Activated gamma-delta T cell treated with anti-CD3 and anti-CD28 coated beads, Interleukin-2, amount 50 U/mL, for 16 hours (primary cell): ENCODE results near the gene CEACAM7.
"Not testable (repeated sequence)": the region's sequence is repeated elsewhere in the genome, so short reads cannot be mapped to it uniquely, and the experiment has no call there.

Source experiments
- DNase-seq: peaks from one replicate; pipeline ENCODE4 v3.0.0-alpha.2; 2020; ENCODE audit warnings: low read depth

The CEACAM7 gene

DNA sequence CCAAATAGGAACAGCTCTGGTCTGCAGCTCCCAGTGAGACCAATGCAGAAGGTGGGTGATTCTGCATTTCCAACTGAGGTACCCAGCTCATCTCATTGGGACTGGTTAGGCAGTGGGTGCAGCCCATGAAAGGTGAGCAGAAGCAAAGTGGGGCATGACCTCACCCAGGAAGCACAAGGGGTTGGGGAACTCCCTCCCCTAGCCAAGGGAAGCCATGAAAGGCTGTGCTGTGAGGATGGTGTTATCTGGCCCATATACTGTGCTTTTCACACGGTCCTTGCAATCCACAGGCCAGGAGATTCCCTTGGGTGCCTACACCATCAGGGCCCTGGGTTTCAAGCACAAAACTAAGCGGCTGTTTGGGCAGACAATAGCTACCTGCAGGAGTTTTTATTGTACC, 31.3 kb downstream of the CEACAM7 start:
- not testable (repeated sequence) for DNase-seq

DNA sequence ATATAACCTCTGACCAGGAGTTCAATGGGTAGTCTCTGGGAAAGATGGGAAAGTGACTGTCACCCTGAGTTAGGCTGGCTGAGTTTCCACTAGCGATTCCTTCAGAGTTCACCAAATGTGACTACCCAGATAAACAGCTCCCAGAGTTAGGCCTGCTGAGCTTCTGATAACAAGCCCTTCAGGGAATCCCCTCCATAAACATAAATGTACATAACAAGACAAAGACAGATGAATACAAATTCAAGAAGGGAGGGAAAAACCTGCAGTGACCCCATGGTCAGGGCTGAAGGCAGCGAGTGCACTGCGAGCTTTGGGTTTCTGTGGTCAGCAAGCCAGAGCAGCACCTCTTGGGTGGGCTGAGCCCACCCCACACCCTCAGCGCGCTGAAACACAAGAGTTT, 35.8 kb downstream of the CEACAM7 start:
- DNase-seq = no peak

DNA sequence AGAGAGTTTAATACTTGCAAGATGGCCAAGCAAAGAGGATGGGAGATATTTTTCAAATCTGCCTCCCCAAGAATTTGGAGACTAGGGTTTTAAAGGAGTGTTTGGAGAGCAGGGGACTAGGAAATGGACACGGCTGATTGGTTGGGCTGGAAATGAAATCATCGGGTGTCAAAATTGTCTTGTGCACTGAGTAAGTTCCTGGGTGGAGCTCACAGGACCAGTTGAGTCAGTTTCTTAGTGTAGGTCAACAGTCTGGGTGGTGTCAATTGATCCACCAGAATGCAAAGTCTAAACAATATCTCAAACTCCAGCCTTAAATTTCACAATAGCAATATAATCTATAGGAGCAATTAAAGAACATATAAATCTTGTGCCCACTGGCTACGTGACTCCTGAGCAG, 38.2 kb downstream of the CEACAM7 start:
- DNase-seq = no peak

DNA sequence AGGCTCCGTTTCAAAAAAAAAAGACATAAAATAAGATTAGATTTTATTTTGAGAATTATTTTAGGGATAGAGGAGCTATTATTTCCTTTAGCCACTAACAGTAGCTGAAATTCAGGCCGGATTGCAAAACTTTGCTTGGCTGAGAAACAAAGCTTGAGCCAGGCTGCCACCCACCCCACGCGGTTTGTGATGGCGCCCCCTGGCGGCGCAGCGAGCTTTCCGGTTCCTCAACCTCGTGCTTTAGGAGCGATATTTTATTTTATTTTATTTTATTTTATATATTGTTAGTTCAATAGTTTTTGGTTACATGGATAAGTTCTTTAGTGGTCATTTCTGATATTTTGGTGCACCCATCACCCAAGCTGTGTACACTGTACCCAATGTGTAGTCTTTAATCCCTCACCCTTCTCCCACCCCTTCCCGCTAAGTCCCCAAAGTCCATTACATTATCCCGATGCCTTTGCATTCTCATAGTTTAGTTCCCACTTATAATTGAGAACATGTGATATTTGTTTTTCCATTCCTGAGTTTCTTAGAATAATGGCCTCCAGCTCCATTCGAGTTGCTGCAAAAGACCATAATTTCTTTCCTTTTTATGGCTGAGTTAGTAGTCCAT, 41.4 kb downstream of the CEACAM7 start:
- DNase-seq = peak; percentile 18

DNA sequence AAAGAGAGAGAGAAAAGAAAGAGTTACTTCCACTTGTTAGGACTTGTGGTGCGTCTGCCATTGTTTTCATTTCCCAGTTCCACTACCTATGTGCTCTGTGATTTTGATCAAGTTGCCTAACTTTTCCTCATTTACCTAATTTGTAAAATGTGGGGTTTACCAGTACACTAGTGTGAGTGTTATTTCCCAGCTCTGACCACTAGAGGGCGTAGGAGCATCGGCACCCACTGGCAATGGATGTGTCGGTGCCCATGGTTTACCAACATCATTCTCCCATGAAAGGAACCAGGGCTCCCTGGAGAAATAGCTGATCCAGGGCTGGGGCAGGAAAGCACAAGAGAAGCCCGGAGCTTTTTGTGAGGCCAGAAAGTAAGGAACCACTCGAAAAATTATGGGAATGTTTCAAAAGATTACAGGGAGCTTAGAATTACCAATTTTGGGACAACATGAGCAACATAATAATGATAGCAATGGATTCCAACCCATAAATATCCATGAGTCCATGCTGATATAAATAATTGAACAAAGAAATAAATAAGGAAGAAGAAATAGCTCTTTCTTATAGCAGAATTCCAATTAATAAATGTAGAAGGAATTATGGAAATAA, 46.1 kb downstream of the CEACAM7 start:
- DNase-seq = peak; percentile 65

DNA sequence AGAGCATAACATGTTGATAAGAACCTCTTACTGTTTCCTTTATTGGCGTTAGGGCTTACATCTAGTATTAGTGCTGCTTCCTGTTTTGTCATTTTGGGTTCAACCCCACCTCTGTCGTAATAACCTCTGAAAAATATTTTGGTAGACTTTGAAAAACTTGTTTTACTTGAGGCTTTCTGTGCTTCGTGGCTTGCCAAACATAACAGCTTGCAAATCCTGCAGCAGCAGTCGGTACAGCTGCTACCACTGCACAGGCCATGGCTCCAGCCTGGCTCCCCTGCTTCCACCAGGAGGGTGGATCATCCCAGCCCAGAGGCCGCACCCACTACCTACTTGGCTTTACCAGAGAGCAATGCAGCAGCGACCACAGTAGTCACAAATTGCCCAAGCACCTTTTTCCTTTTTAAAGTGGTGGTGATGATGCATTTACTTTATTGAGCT, 49.4 kb downstream of the CEACAM7 start:
- no peak for DNase-seq

DNA sequence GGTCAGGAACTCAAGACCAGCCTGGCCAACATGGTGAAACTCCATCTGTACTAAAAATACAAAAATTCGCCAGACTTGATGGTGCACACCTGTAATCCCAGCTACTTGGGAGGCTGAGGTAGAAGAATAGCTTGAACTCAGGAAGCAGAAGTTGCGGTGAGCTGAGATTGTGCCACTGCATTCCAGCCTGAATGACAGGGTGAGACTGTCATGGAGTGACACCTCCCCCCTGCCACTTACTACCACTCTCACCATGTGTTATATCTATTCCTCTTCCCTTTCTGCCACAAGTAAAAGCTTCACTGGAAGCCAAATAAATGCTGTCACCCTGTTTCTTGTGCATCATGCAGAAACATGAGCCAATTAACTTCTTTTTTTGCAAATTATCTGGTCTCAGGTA, 50.6 kb downstream of the CEACAM7 start:
- DNase-seq = no peak

DNA sequence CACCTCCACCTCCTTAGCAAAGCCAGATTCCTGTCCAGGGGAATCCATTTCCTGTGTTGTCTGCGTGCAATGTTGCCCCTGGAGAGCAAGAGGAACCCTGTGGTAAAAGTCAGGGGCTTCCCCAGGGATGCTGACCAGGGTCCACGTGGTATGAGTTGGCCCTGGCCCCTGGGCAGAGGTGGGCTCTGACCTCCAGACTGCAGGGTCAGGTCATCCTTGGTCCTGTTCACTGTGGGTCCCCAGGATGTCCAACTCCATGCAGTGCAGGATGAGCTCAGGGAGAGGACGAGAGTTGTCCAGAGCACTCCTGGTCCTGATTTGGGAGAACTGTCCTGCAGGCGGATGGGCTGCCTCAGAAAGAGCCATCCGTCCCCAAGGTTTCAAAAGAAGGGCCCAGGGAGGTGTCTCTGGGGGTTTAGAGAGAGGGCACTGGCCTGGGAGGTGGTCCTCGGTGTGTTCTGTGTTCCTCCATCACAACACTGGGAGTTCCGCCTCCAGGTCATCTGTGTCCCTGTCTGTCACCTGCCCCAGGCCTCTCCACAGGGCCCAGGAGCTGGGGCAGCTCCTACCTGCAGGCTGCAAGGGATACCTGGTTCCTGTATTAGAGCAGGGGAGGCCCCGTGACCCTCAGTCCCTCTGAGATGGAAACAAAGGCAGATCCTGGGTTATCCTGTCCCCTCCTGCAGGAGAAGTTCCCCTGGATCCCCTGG, 59.9 kb downstream of the CEACAM7 start:
- DNase-seq = no peak

DNA sequence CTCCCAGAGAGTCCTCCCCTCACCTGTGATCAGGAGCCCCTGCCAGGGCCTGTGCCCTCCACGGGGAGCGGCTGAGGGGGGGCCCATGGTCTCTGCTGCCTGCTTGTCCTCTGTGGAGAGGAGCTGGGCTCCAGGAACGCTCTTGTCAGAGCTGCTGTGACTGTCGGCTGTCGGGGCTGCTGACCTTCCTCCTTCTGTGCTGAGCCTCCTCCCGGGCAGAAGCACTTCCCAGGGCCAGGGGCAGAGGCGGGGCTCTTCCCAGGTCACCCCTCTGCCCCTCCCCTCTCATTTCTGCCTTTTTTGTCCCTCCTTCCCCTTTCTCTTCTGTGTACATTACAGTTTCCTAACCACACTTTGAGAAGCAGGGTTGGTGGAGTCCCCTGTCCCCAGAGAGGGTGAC, 61.2 kb downstream of the CEACAM7 start, which contains the start of gene CEACAM4:
Gene CEACAM4 (minus strand): TSS at position 198 of the 400 bp plus-strand sequence. CDS start 111 bp downstream, at position 87.
- DNase-seq = no peak

DNA sequence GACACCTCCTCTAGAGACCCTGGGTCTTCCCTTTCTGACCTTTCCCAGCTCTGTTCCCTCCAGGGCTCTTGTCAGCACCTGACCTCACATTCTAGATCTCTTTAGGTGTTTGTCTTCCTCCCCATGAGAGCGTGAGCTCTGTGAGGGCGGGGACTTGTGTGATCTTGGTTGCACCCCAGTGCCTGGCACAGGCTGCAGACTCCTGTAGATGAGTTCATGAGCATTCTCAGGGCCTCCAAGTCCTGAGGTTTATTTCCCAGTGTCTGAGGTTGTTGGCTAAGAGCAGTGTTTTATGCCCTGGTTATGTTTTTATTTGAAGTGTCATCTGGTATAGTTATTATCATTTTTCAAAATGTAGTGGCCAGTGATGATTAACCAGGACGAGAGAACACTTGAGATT, 61.8 kb downstream of the CEACAM7 start:
- DNase-seq = no peak

DNA sequence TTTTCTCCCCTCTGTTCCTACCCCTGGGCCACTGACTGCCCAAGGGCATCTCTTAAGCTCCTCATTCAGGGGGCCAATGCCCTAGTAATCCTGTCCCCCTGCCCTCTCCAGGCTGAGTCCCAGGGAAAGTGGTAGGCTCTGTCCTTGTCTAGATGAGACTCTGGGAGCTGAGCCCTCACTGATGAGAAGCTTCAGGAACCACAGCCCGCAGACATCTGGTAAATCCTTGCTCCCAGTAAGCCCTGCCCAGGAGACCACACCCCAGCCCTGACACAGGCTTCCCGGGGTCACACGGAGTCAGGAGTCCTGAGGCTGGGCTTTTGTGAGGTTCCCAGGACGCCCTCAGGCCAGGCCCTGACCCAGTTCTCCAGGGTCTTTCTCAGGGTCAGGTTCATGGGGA, 63.1 kb downstream of the CEACAM7 start:
- DNase-seq = no peak

DNA sequence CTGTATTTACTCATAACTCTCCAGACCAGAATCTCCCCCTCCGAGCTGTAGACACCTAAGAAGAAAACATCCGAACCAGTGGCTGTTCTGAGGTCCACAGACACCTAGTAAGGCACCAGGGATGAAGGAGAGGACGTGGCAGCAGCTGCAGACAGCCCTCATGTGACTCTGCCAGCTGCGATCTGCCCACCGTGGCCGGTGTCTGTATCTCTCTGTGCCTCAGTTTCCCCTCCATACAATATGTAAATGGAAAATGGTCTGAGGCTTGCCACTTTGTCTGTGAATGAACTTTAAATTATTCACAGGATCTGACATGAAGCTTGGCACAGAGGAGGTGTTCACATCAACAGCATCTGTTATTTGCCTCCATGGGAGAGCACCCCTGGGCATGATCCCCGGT, 63.6 kb downstream of the CEACAM7 start:
- no peak for DNase-seq

DNA sequence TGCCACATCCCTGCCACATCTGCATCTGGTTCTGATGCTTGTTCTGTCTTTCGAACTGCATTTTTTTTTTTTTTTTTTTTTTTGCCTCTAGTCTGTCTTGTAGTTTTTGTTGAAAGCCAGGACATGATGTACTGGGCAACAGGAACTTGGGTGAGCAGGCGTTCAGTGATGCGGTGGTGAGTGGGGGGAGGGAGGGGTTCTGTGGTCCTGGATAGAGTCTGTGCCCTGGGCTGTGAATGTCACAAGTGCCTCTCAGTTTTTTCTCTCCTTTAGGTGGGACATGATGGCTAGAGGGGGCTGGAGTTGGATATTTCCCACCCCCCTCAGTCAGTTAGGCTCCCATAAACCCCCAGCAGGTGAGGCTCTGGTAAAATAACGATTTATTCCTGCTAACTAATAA, 64.7 kb downstream of the CEACAM7 start:
- DNase-seq = no peak
